Measurements from ENCODE around the gene CERS6.

CERS6 gene

GRCh38 chr2:168718622-168719021 is 262.6 kb downstream of the CERS6 start:
- no peak overlapping the region for H3K4me3 ChIP-seq (ENCODE audit: low read depth, low read length)
- DNase-seq (ENCODE audit: low read depth), result no peak
- TF ChIP-seq CTCF (IDR thresholded peaks at IDR 0.05; ENCODE audit: control insufficient read depth, extremely low read depth, insufficient read depth), result no peak

GRCh38 chr2:168719446-168719845 is 263.4 kb downstream of the CERS6 start:
- no peak for DNase-seq (ENCODE audit: low read depth)
- H3K4me3 ChIP-seq (ENCODE audit: low read depth, low read length), result no peak overlapping the region
- TF ChIP-seq CTCF (IDR thresholded peaks at IDR 0.05; ENCODE audit: control insufficient read depth, extremely low read depth, insufficient read depth), result no peak

- TF ChIP-seq CTCF (IDR thresholded peaks at IDR 0.05; ENCODE audit: control insufficient read depth, extremely low read depth, insufficient read depth), result no peak
- H3K4me3 ChIP-seq (ENCODE audit: low read depth, low read length), result no peak overlapping the region
- no peak for DNase-seq (ENCODE audit: low read depth)
These were observed 266.5 kb downstream of the CERS6 start for GRCh38 chr2:168722592-168722991.

- no peak for DNase-seq (ENCODE audit: low read depth)
- TF ChIP-seq CTCF (IDR thresholded peaks at IDR 0.05; ENCODE audit: control insufficient read depth, extremely low read depth, insufficient read depth), result no peak
- no peak overlapping the region for H3K4me3 ChIP-seq (ENCODE audit: low read depth, low read length)
These were observed 267.3 kb downstream of the CERS6 start for GRCh38 chr2:168723275-168723899.

- no peak overlapping the region for H3K4me3 ChIP-seq (ENCODE audit: low read depth, low read length)
- no peak for TF ChIP-seq CTCF (IDR thresholded peaks at IDR 0.05; ENCODE audit: control insufficient read depth, extremely low read depth, insufficient read depth)
- DNase-seq (ENCODE audit: low read depth), result no peak
These were observed 270.3 kb downstream of the CERS6 start for GRCh38 chr2:168726375-168726774.

GRCh38 chr2:168727904-168728470 is 271.9 kb downstream of the CERS6 start:
- H3K4me3 ChIP-seq (ENCODE audit: low read depth, low read length), result no peak overlapping the region
- TF ChIP-seq CTCF (IDR thresholded peaks at IDR 0.05; ENCODE audit: control insufficient read depth, extremely low read depth, insufficient read depth), result no peak
- no peak for DNase-seq (ENCODE audit: low read depth)

GRCh38 chr2:168729455-168729854 is 273.4 kb downstream of the CERS6 start:
- no peak for DNase-seq (ENCODE audit: low read depth)
- H3K4me3 ChIP-seq (ENCODE audit: low read depth, low read length), result no peak overlapping the region
- TF ChIP-seq CTCF (IDR thresholded peaks at IDR 0.05; ENCODE audit: control insufficient read depth, extremely low read depth, insufficient read depth), result no peak
